NCI-H1436 treated with DMSO at 0.1 percent for 48 hours (cell line): ENCODE results near the gene AFF3.

Experiments used
- DNase-seq: peaks from one replicate; lab custom pipeline; 2025; lab: John Stamatoyannopoulos, UW

AFF3 gene

GRCh38 chr2:100071335-100072043, 70.9 kb downstream of the AFF3 start:
- no peak for DNase-seq

- no peak for DNase-seq
These were observed 72.3 kb downstream of the AFF3 start for GRCh38 chr2:100070078-100070477.

- no peak for DNase-seq
These were observed 74.0 kb downstream of the AFF3 start for GRCh38 chr2:100068395-100068794.

- no peak for DNase-seq
These were observed 74.6 kb downstream of the AFF3 start for GRCh38 chr2:100067784-100068183.

GRCh38 chr2:100066856-100067255, 75.5 kb downstream of the AFF3 start:
- no peak for DNase-seq

- no peak for DNase-seq
These were observed 76.1 kb downstream of the AFF3 start for GRCh38 chr2:100066246-100066645.

- no peak for DNase-seq
These were observed 77.6 kb downstream of the AFF3 start for GRCh38 chr2:100064592-100065428.

- DNase-seq, result no peak
These were observed 78.2 kb downstream of the AFF3 start for GRCh38 chr2:100064165-100064564.

- DNase-seq, result no peak
These were observed 78.9 kb downstream of the AFF3 start for GRCh38 chr2:100063459-100063953.

- no peak for DNase-seq
These were observed 80.1 kb downstream of the AFF3 start for GRCh38 chr2:100062336-100062735.

- DNase-seq, result no peak
These were observed 81.5 kb downstream of the AFF3 start for GRCh38 chr2:100060875-100061274.

GRCh38 chr2:100059638-100060037, 82.8 kb downstream of the AFF3 start:
- DNase-seq, result no peak

GRCh38 chr2:100057901-100058261, 84.5 kb downstream of the AFF3 start:
- DNase-seq, result no peak

- DNase-seq, result no peak
These were observed 88.0 kb downstream of the AFF3 start for GRCh38 chr2:100054426-100054825.

GRCh38 chr2:100053087-100053885, 89.1 kb downstream of the AFF3 start:
- no peak for DNase-seq

GRCh38 chr2:100052650-100053049, 89.7 kb downstream of the AFF3 start:
- DNase-seq, result no peak

- no peak for DNase-seq
These were observed 91.1 kb downstream of the AFF3 start for GRCh38 chr2:100051253-100051652.

- no peak for DNase-seq
These were observed 91.7 kb downstream of the AFF3 start for GRCh38 chr2:100050685-100051084.

- DNase-seq, result no peak
These were observed 95.1 kb downstream of the AFF3 start for GRCh38 chr2:100046961-100047947.

- no peak for DNase-seq
These were observed 97.4 kb downstream of the AFF3 start for GRCh38 chr2:100045000-100045399.

- DNase-seq, result no peak
These were observed 98.5 kb downstream of the AFF3 start for GRCh38 chr2:100043891-100044255.
